ENCODE results near the gene MYOCOS. TPM values are rescaled to one million over a fixed set of nuclear protein-coding genes. Genes with fewer than 3 reads are reported as not detected.

Gene MYOCOS, protein sequence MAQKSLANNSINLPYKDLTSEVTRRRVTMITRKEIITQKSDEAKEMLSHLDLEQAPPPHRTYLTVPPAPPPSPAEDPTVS
- 0.25 TPM in 1 of 2 replicates, not detected in the other for total RNA-seq (2012; rRNA removed)

DNA sequence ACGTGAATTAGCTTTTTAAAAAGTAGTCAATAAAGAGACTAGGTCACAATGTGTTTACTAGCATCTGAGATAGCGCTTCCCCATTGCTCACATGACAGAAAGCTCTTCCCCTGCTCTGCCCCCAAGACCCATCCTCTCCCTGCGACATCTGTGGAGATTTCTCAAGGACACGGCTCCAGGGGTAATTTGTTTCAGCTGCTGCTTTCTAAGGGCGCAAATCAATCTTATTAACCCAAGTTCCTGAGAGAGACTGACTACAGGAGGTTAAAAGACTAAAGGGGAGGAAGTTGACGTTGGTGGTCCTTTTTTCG, at the start of gene MYOCOS:
Gene MYOCOS (plus strand): TSS at position 92 of the 311 bp plus-strand sequence. CDS start 1,641 bp downstream, outside the sequence.
- Histone ChIP-seq H3K4me1 (ENCODE audit: control insufficient read depth, insufficient read depth, low read length) (no peaks in the 10 kb centered on the region), H3K4me2 (ENCODE audit: low read length) (no peak within 1 kb of the TSS), H3K36me3 (ENCODE audit: insufficient read depth, low read length) (no peaks in the 10 kb centered on the region), H3K9me3 (replicated peaks; ENCODE audit: low read length) (no peaks in the 10 kb centered on the region), H3K4me3 (ENCODE audit: low read length) (no peak within 1 kb of the TSS), H3K27me3 (ENCODE audit: control insufficient read depth, insufficient read depth, low read length) (peaks cover 25% of the 10 kb centered on the region), H3K9ac (ENCODE audit: low read depth, low read length) (no peak within 1 kb of the TSS)

DNA sequence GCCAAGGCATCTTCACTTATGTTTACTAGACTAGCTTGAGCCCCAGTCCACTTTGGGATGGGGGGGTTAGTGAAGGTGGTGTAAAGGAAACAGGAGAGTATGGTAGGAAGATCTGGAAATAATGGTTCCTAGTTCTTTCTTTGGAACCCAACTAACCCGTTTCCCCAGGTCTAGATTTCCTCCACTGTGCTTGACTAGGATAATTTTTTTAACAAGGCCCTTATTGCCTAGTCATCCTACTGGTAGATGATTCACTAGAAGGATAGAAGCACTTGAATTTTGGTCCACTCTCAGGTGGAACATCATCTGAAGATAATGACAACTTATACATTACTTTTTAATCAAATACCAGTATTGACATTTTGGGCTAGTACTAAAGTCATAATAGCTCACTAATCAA, 45.9 kb upstream of the MYOCOS start:
- Histone ChIP-seq H3K4me1 (ENCODE audit: control insufficient read depth, insufficient read depth, low read length) (no peaks in the 10 kb centered on the region), H3K9me3 (replicated peaks; ENCODE audit: low read length) (no peaks in the 10 kb centered on the region), H3K27me3 (ENCODE audit: control insufficient read depth, insufficient read depth, low read length) (no peaks in the 10 kb centered on the region), H3K4me3 (ENCODE audit: low read length) (no peak overlapping the region), H3K9ac (ENCODE audit: low read depth, low read length) (no peak overlapping the region), H3K4me2 (ENCODE audit: low read length) (no peak overlapping the region), H3K36me3 (ENCODE audit: insufficient read depth, low read length) (peaks cover 82% of the 10 kb centered on the region)

DNA sequence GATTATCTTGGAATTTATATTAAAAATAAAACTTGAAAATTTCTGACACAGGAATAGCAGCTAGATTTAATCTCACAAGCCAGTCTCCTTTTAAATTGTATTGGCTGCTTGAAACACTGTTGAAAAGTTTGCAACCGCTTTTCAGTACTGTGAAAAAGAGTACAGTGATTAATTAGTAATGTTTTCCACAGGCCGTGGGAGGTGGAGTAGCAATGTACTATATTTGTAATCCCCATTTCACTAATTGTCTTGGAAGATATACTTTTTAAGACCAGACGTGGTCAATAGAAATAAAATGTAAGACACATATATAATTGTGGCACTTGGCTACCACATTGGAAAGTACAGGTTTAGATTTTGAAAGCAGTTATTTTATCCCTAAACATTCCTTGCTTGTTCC, 40.8 kb upstream of the MYOCOS start:
- Histone ChIP-seq H3K4me1 (ENCODE audit: control insufficient read depth, insufficient read depth, low read length) (peaks cover 14% of the 10 kb centered on the region), H3K27me3 (ENCODE audit: control insufficient read depth, insufficient read depth, low read length) (no peaks in the 10 kb centered on the region), H3K4me2 (ENCODE audit: low read length) (no peak overlapping the region), H3K4me3 (ENCODE audit: low read length) (no peak overlapping the region), H3K9me3 (replicated peaks; ENCODE audit: low read length) (no peaks in the 10 kb centered on the region), H3K36me3 (ENCODE audit: insufficient read depth, low read length) (peaks cover 84% of the 10 kb centered on the region), H3K9ac (ENCODE audit: low read depth, low read length) (no peak overlapping the region)

DNA sequence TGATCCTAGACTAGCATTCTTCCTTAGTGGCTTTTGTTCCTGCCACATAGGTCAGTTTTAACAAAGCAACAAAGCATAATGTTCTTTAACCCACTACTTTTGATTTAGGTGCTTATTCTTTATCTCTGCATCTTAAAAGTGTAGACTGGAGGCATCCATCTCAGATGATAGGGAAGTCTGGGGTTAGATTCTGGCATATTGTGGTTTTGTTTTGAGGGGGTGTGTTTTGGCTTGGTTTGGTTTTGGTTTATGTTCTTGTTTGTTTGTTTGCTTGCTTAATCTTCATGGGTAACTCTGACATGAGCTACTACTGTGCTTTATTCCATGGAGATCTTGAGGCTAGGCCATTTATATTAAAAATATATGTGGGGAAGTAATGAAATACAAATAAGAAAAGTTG, 40.3 kb upstream of the MYOCOS start:
- no peak overlapping the region for H3K9ac ChIP-seq (ENCODE audit: low read depth, low read length)
- no peaks in the 10 kb centered on the region for H3K9me3 ChIP-seq (replicated peaks; ENCODE audit: low read length)
- no peak overlapping the region for H3K4me2 ChIP-seq (ENCODE audit: low read length)
- peaks cover 14% of the 10 kb centered on the region for H3K4me1 ChIP-seq (ENCODE audit: control insufficient read depth, insufficient read depth, low read length)
- peaks cover 80% of the 10 kb centered on the region for H3K36me3 ChIP-seq (ENCODE audit: insufficient read depth, low read length)
- no peak overlapping the region for H3K4me3 ChIP-seq (ENCODE audit: low read length)
- no peaks in the 10 kb centered on the region for H3K27me3 ChIP-seq (ENCODE audit: control insufficient read depth, insufficient read depth, low read length)

- Histone ChIP-seq H3K9me3 (replicated peaks; ENCODE audit: low read length) (no peaks in the 10 kb centered on the region), H3K27me3 (ENCODE audit: control insufficient read depth, insufficient read depth, low read length) (no peaks in the 10 kb centered on the region), H3K4me1 (ENCODE audit: control insufficient read depth, insufficient read depth, low read length) (peaks cover 14% of the 10 kb centered on the region), H3K9ac (ENCODE audit: low read depth, low read length) (no peak overlapping the region), H3K36me3 (ENCODE audit: insufficient read depth, low read length) (peaks cover 80% of the 10 kb centered on the region), H3K4me3 (ENCODE audit: low read length) (no peak overlapping the region), H3K4me2 (ENCODE audit: low read length) (no peak overlapping the region)
Observed at GRCh38 chr1:171582589-171582988, 39.5 kb upstream of the MYOCOS start.

- no peaks in the 10 kb centered on the region for H3K9me3 ChIP-seq (replicated peaks; ENCODE audit: low read length)
- no peaks in the 10 kb centered on the region for H3K27me3 ChIP-seq (ENCODE audit: control insufficient read depth, insufficient read depth, low read length)
- H3K36me3 ChIP-seq (ENCODE audit: insufficient read depth, low read length) = peaks cover 81% of the 10 kb centered on the region
- H3K9ac ChIP-seq (ENCODE audit: low read depth, low read length) = no peak overlapping the region
- peaks cover 14% of the 10 kb centered on the region for H3K4me1 ChIP-seq (ENCODE audit: control insufficient read depth, insufficient read depth, low read length)
- no peak overlapping the region for H3K4me2 ChIP-seq (ENCODE audit: low read length)
- no peak overlapping the region for H3K4me3 ChIP-seq (ENCODE audit: low read length)
Observed at GRCh38 chr1:171583591-171584201, 38.3 kb upstream of the MYOCOS start.

- no peak overlapping the region for H3K9ac ChIP-seq (ENCODE audit: low read depth, low read length)
- no peaks in the 10 kb centered on the region for H3K9me3 ChIP-seq (replicated peaks; ENCODE audit: low read length)
- H3K27me3 ChIP-seq (ENCODE audit: control insufficient read depth, insufficient read depth, low read length) = no peaks in the 10 kb centered on the region
- H3K4me1 ChIP-seq (ENCODE audit: control insufficient read depth, insufficient read depth, low read length) = peaks cover 14% of the 10 kb centered on the region
- no peak overlapping the region for H3K4me3 ChIP-seq (ENCODE audit: low read length)
- peaks cover 78% of the 10 kb centered on the region for H3K36me3 ChIP-seq (ENCODE audit: insufficient read depth, low read length)
- no peak overlapping the region for H3K4me2 ChIP-seq (ENCODE audit: low read length)
Observed at GRCh38 chr1:171585715-171586114, 36.3 kb upstream of the MYOCOS start.

GRCh38 chr1:171588230-171588629, 33.8 kb upstream of the MYOCOS start:
- Histone ChIP-seq H3K36me3 (ENCODE audit: insufficient read depth, low read length) (peaks cover 84% of the 10 kb centered on the region), H3K4me2 (ENCODE audit: low read length) (no peak overlapping the region), H3K4me1 (ENCODE audit: control insufficient read depth, insufficient read depth, low read length) (peaks cover 10% of the 10 kb centered on the region), H3K4me3 (ENCODE audit: low read length) (no peak overlapping the region), H3K27me3 (ENCODE audit: control insufficient read depth, insufficient read depth, low read length) (no peaks in the 10 kb centered on the region), H3K9me3 (replicated peaks; ENCODE audit: low read length) (no peaks in the 10 kb centered on the region), H3K9ac (ENCODE audit: low read depth, low read length) (no peak overlapping the region)

DNA sequence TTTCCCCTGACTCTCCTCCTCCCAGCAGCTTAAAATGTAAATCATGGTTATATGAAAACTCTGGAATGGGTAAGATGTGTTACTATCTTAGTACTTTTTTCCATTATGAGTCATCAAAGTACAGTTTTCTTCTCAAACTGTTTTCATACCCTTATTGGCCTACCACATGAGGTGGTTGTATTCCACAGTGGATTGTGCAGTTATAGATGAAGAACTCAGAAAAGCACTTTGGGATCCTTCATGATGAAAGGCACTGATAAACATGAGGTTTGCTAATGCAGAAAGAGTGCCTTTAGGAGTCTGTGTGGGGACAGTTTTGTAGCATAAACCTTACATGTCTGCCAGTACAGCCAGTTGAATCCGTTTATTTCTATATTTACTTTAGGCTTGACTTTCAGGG, 32.0 kb upstream of the MYOCOS start:
- Histone ChIP-seq H3K36me3 (ENCODE audit: insufficient read depth, low read length) (peaks cover 73% of the 10 kb centered on the region), H3K4me1 (ENCODE audit: control insufficient read depth, insufficient read depth, low read length) (no peaks in the 10 kb centered on the region), H3K9ac (ENCODE audit: low read depth, low read length) (no peak overlapping the region), H3K27me3 (ENCODE audit: control insufficient read depth, insufficient read depth, low read length) (no peaks in the 10 kb centered on the region), H3K4me3 (ENCODE audit: low read length) (no peak overlapping the region), H3K9me3 (replicated peaks; ENCODE audit: low read length) (no peaks in the 10 kb centered on the region), H3K4me2 (ENCODE audit: low read length) (no peak overlapping the region)

DNA sequence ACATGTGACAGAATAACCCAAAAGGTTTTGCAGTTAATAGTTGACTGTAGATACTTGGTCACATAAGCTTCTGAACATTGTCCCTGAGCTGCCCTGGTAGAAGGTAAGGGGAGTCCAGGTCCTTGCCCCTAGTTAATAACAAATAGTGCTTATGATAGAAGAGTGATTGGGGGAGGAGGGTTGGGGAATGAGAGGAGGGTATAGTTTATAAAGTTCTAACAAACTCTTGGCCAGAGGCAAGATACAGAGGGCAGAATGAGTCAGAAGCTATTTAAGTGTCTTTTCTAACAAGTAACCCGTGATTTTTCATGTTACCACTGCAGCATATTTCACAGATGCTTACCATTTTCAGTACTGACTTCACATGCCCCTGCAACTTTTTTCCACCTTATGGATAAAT, 26.7 kb upstream of the MYOCOS start:
- Histone ChIP-seq H3K36me3 (ENCODE audit: insufficient read depth, low read length) (peaks cover 43% of the 10 kb centered on the region), H3K9me3 (replicated peaks; ENCODE audit: low read length) (no peaks in the 10 kb centered on the region), H3K27me3 (ENCODE audit: control insufficient read depth, insufficient read depth, low read length) (no peaks in the 10 kb centered on the region), H3K4me3 (ENCODE audit: low read length) (no peak overlapping the region), H3K9ac (ENCODE audit: low read depth, low read length) (no peak overlapping the region), H3K4me1 (ENCODE audit: control insufficient read depth, insufficient read depth, low read length) (no peaks in the 10 kb centered on the region), H3K4me2 (ENCODE audit: low read length) (no peak overlapping the region)

- peaks cover 36% of the 10 kb centered on the region for H3K36me3 ChIP-seq (ENCODE audit: insufficient read depth, low read length)
- H3K9me3 ChIP-seq (replicated peaks; ENCODE audit: low read length) = no peaks in the 10 kb centered on the region
- no peak overlapping the region for H3K4me2 ChIP-seq (ENCODE audit: low read length)
- no peaks in the 10 kb centered on the region for H3K4me1 ChIP-seq (ENCODE audit: control insufficient read depth, insufficient read depth, low read length)
- no peaks in the 10 kb centered on the region for H3K27me3 ChIP-seq (ENCODE audit: control insufficient read depth, insufficient read depth, low read length)
- H3K9ac ChIP-seq (ENCODE audit: low read depth, low read length) = no peak overlapping the region
- H3K4me3 ChIP-seq (ENCODE audit: low read length) = no peak overlapping the region
Observed at GRCh38 chr1:171596119-171596518, 25.9 kb upstream of the MYOCOS start.

DNA sequence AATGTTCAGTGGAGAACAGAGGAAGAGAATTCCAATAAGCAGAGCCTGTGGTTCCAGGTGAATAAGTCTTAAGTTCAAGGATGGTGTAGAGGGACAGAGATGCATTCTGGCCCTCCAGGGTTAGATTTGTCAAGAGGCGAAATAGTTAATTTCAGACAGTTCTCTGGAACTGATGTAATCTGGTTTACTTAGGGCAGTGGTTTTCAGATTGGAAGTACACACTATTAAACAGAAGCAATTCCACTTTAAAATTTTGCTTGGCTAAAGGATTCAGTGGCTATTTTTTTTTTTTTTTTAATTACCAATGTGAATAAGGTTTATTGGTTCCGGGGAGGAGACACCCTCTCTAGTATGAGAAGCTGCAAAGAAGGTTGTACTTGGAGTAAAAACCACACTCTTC, 25.3 kb upstream of the MYOCOS start:
- Histone ChIP-seq H3K27me3 (ENCODE audit: control insufficient read depth, insufficient read depth, low read length) (no peaks in the 10 kb centered on the region), H3K4me1 (ENCODE audit: control insufficient read depth, insufficient read depth, low read length) (no peaks in the 10 kb centered on the region), H3K4me2 (ENCODE audit: low read length) (no peak overlapping the region), H3K9me3 (replicated peaks; ENCODE audit: low read length) (no peaks in the 10 kb centered on the region), H3K4me3 (ENCODE audit: low read length) (no peak overlapping the region), H3K9ac (ENCODE audit: low read depth, low read length) (no peak overlapping the region), H3K36me3 (ENCODE audit: insufficient read depth, low read length) (peaks cover 30% of the 10 kb centered on the region)

Measured in skeletal muscle satellite cell (primary cell).